Measurements from ENCODE around the gene NPTXR. TPM values are rescaled to one million over a fixed set of nuclear protein-coding genes. Genes with fewer than 3 reads are reported as not detected.

Gene NPTXR
- total RNA-seq, 1 donor, result 0.86 TPM

DNA sequence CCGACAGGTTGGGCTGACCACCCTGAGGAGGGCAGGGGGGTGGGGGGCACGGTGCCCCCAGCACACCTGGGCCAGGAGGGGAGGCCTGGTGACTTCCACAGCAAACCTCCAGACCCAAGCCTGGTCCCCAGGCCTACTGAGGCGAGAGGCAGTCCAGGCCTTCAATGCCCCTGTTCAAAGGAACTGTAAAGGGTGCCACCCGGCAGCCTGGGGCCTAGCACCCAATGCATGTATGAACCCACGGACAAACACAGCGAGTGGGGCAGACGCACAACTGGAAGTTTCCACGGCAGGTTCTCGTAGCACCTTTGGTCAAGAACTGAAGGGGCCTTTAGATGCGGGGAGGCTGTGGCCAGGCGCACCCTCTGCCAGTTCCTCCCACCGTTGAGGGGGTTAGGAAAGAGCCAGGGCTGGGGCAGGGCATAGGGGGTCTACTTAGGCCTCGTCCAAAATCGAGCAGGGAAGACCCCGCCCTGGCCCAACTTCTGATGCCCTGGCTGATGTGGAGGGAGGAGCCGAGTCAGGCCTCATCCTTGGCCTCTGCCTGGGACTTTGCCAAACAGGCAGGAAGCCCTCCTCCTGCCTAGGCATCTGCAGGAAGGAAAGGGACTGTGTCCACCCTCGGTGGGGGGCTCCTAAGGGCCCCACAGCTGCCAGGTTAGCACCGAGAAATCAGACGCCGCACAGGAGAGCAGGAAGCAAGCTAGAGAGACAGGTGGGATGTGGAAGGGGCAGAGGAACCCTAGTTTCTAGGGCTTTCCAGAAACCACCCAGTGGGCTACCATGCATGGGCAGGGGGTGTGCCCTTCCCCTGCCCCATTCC is 21.6 kb upstream of the NPTXR start:
- TF ChIP-seq, protein P1, sequence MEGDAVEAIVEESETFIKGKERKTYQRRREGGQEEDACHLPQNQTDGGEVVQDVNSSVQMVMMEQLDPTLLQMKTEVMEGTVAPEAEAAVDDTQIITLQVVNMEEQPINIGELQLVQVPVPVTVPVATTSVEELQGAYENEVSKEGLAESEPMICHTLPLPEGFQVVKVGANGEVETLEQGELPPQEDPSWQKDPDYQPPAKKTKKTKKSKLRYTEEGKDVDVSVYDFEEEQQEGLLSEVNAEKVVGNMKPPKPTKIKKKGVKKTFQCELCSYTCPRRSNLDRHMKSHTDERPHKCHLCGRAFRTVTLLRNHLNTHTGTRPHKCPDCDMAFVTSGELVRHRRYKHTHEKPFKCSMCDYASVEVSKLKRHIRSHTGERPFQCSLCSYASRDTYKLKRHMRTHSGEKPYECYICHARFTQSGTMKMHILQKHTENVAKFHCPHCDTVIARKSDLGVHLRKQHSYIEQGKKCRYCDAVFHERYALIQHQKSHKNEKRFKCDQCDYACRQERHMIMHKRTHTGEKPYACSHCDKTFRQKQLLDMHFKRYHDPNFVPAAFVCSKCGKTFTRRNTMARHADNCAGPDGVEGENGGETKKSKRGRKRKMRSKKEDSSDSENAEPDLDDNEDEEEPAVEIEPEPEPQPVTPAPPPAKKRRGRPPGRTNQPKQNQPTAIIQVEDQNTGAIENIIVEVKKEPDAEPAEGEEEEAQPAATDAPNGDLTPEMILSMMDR (IDR thresholded peaks at IDR 0.05; ENCODE audit: insufficient read depth, low read depth, low read length), result no peak
- H3K4me3 ChIP-seq (ENCODE audit: low read depth, low read length), result no peak overlapping the region
- DNase-seq (ENCODE audit: low read depth), result no peak

DNA sequence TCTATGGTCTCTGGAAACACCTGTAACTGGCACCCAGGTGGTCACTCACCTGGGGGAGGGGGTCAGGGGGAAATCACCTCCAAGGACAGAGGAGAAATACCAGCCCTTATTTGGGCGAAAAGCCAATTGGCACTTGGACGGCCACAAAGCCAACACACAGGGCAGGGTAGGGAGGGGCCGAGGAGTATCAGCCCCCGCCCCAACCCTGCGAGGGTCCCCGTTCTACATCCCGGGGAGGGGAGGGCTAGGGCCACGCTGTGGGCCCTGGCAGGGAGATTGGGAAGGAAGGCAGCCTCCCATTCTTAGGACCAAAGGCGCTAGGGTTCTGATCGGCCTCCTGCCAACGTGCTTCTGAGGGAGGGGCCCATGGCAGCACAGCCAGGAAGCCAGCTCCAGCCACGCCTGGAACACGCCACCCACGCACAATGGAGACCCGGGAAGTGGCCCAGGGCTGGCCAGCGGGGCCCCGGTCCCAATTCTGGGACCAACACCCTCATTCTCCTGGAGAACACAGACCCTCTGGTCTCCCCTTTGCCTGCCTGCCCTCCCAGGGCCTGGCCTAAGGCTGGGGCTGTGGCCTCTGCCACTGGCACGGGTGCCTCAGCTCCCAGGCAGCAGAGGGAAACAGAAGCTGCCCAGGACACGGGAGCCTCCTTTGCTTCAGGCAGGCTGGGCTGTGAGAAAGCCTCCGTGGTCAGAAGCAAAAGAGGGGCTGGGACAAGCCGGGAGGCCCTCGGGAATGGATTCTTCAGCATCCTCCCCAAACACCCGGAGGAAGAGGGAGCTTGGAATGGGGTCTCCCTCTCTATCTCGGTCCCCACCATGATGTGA is 20.7 kb upstream of the NPTXR start:
- DNase-seq (ENCODE audit: low read depth), result no peak
- TF ChIP-seq, protein P1 (IDR thresholded peaks at IDR 0.05; ENCODE audit: insufficient read depth, low read depth, low read length), result no peak

DNA sequence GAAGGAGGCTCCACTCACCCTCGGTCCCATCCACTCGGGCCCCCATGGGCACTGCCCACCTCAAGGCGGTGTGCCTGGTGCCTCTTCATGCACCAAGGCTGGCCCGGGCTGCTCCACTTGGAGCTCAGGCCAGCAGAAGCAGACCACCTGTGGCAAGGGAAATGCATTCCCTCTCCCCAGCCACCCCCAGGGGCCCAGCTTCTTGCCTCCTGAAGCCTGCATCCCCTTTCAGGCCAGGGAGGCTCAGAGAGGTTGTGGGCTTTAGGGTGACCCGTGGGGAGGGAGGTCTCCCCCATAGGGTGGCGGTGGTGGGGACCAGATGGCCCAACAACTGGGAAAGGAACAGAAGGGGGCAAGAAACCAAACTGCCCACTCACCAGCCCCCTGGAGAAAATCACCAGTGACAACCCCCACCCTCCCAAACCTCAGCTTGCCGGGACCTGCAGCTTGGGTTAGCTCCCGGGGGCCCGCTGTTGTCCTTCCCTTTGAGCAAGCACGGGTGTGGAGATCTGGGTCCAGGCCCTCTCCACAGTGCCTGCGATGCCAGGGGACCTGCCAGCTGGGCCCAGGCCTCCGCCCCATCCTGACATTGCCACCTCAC is 19.8 kb upstream of the NPTXR start:
- H3K4me3 ChIP-seq (ENCODE audit: low read depth, low read length), result no peak overlapping the region
- DNase-seq (ENCODE audit: low read depth), result no peak
- TF ChIP-seq, protein P1 (IDR thresholded peaks at IDR 0.05; ENCODE audit: insufficient read depth, low read depth, low read length), result no peak

More for the DNA sequence above, 20.7 kb upstream of the NPTXR start:
- no peak overlapping the region for H3K4me3 ChIP-seq (ENCODE audit: low read depth, low read length)

DNA sequence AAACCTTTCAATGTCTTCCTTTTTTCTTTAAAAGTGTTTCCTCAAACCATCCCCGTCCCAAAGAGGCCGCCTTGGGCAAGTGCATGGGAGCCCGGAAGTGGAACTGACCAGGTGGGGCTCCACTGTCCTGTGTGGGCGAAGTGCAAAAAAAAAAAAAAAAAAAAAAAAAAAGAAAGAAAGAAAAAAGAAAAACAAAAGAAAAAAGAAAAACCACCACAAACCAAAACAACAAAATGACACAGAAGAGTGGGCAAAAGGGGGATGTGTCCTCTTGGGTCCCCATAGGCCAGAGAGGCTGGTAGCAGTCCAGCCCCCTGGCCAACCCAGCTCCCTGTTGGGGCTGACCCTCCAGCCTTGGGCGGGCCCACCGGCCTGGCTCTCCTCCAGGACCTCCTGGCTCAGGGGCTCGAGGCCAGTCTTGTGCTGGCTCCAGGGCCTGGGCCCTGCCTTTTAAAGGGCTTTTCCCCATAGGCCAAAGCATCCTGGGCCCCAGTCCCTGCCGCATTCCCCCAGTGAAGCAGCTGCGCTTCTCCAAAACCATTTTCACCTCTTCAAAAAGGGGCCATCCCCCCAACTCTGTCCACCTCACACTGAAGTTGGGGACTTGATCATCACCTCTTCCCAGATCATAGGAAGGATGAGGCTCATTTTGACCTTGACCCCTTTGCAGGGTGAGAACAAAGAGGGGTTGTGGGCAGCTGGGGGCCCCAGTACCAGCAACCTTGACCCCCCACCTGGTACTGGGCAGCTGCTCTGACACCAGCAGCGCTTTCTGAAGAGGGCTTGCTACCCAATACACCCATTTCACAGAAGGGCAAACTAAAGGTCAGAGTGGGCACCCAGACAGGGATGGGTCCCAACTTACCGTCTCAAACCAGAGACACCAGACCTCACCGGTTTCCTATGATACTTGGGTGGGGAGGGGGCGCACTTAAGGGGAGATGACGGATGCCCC is 18.8 kb upstream of the NPTXR start:
- no peak for DNase-seq (ENCODE audit: low read depth)
- no peak overlapping the region for H3K4me3 ChIP-seq (ENCODE audit: low read depth, low read length)

DNA sequence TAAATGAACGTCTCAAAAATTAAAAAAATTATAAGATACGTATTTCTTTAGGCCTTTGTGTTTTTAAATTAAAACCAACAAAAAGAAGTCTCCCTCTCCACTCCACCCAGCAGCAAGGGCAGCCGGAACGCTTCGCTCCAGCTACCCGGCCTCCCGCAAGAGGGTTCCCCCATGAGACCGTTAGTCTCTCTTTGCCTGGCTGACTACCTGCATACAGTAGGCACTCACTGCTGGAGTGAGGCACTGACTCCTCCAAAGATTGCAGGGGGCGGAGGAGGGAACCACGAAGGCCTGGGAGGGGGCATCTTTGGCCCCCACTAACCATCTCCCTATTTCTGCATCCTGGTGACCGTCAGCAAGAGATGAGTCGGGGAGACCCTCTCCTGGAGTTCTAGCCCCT is 18.1 kb upstream of the NPTXR start:
- TF ChIP-seq, protein P1 (IDR thresholded peaks at IDR 0.05; ENCODE audit: insufficient read depth, low read depth, low read length), result no peak
- DNase-seq (ENCODE audit: low read depth), result no peak
- no peak overlapping the region for H3K4me3 ChIP-seq (ENCODE audit: low read depth, low read length)

More for the DNA sequence above, 18.8 kb upstream of the NPTXR start:
- TF ChIP-seq, protein P1 (IDR thresholded peaks at IDR 0.05; ENCODE audit: insufficient read depth, low read depth, low read length), result no peak
